Immature natural killer cell (primary cell): Measurements from ENCODE around the gene MANSC4. TPM values are rescaled to one million over a fixed set of nuclear protein-coding genes. Genes with fewer than 3 reads are reported as not detected.

Source experiments
- polyA plus RNA-seq, 3 donors: library from polyadenylated mRNA; unstranded; fragments of 300-500 nt; fragmentation: Illumina TruSeq; gene quantifications; one replicate each; pipeline ENCODE4 v1.2.3, GENCODE V29; 2021

Gene MANSC4
- polyA plus RNA-seq, 3 donors from 2014 or later = not detected

Other genes starting within 250 kb of the MANSC4 start
- not detected for gene REP15, start 83.8 kb downstream of the MANSC4 start, polyA plus RNA-seq
- 10 to 100 TPM; 39.2 to 51.3 (median 41.4) TPM for gene MRPS35, start 69.4 kb downstream of the MANSC4 start, polyA plus RNA-seq
- gene KLHL42, start within 50 bp of the MANSC4 start, polyA plus RNA-seq = 10 to 100 TPM in 1 of 3 donors, 1 to 10 TPM in 2; 3.5 to 10.3 (median 5.7) TPM
- gene PTHLH, start 192.5 kb upstream of the MANSC4 start, polyA plus RNA-seq = not detected